ENCODE measurements around the gene FAM131B.
A peak's percentile ranks its signal among the peaks of the same experiment; 100 is the strongest.

FAM131B gene

DNA sequence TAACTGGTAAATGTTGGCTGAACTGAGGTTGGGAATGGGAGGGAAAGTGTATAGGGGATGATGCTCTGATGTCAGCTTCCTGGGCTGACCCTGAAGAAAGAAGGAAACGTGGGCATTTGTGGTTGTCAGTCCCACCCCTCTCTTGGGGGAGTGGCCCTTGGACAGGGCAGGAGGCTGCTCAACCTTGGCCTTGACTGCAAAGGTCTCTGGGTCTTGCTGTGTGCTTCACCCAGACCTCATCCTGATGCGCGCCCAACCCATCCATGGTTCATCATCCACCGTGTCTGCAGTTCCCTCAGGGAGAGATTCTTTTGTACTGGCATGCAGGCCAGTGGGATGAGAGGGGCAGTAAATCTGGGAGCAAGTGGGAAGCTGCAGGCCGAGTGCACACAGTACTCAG is 13.9 kb upstream of the FAM131B start:
- ATAC-seq (ENCODE audit: low read depth): no peak
- TF ChIP-seq, protein P1, sequence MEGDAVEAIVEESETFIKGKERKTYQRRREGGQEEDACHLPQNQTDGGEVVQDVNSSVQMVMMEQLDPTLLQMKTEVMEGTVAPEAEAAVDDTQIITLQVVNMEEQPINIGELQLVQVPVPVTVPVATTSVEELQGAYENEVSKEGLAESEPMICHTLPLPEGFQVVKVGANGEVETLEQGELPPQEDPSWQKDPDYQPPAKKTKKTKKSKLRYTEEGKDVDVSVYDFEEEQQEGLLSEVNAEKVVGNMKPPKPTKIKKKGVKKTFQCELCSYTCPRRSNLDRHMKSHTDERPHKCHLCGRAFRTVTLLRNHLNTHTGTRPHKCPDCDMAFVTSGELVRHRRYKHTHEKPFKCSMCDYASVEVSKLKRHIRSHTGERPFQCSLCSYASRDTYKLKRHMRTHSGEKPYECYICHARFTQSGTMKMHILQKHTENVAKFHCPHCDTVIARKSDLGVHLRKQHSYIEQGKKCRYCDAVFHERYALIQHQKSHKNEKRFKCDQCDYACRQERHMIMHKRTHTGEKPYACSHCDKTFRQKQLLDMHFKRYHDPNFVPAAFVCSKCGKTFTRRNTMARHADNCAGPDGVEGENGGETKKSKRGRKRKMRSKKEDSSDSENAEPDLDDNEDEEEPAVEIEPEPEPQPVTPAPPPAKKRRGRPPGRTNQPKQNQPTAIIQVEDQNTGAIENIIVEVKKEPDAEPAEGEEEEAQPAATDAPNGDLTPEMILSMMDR (IDR thresholded peaks at IDR 0.05; ENCODE audit: poor library complexity, severe bottlenecking): no peak
- H3K36me3 ChIP-seq (ENCODE audit: low read depth): no peaks in the 10 kb centered on the region
- H3K27me3 ChIP-seq (ENCODE audit: insufficient read depth, poor library complexity, severe bottlenecking): no peaks in the 10 kb centered on the region
- no peak for DNase-seq (ENCODE audit: low spot score)
- no peaks in the 10 kb centered on the region for H3K9me3 ChIP-seq (ENCODE audit: severe bottlenecking)
- H3K4me3 ChIP-seq (ENCODE audit: severe bottlenecking): no peak overlapping the region
- H3K4me1 ChIP-seq (ENCODE audit: insufficient read depth, poor library complexity, severe bottlenecking): peaks cover 29% of the 10 kb centered on the region
- H3K27ac ChIP-seq (ENCODE audit: poor library complexity, severe bottlenecking): no peak overlapping the region

DNA sequence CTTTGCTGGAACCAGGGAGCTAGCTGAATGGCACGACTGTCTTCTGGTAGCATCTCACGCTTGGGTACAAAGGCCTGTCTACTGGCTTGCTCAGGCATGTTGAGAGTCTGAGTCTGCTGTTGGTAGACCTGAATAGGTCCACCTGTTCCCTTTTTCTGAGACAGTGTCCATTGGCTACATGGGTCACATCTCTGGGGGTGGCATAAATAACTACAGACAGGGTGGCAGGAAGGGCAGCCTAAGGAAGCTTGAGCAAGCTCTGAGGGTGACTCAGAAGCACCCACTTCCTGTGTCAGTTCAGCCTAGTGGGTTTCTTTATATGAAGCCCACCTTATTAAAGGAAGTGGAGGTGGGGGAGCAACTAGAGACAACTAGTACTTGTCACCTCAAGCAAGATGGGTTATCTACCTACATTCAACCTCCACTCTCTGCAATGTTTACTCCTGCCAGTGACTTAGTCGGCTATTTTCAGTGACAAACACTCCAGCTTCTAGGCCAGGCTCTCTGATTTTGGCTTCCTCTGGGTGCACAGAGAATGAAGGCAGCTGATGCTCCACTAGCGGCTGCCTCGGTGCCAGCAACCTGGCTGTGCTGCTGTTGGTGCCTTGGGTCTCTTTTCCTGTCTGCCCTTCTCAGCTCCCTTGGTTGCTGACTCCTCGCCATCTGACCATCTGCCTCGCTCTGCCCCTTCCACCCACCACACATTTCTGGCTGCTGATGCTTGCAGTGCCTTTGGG is 13.0 kb upstream of the FAM131B start:
- TF ChIP-seq, protein P1 (IDR thresholded peaks at IDR 0.05; ENCODE audit: poor library complexity, severe bottlenecking): no peak
- ATAC-seq (ENCODE audit: low read depth) (0 out of 3 replicates have a peak, but pooled peaks have one; percentile 9), DNase-seq (ENCODE audit: low spot score) (no peak)
- H3K27ac ChIP-seq (ENCODE audit: poor library complexity, severe bottlenecking): peak overlapping the region; percentile 26
- no peak overlapping the region for H3K4me3 ChIP-seq (ENCODE audit: severe bottlenecking)
- H3K36me3 ChIP-seq (ENCODE audit: low read depth): no peaks in the 10 kb centered on the region
- peaks cover 29% of the 10 kb centered on the region for H3K4me1 ChIP-seq (ENCODE audit: insufficient read depth, poor library complexity, severe bottlenecking)
- no peaks in the 10 kb centered on the region for H3K9me3 ChIP-seq (ENCODE audit: severe bottlenecking)
- no peaks in the 10 kb centered on the region for H3K27me3 ChIP-seq (ENCODE audit: insufficient read depth, poor library complexity, severe bottlenecking)

- Histone ChIP-seq H3K27me3 (ENCODE audit: insufficient read depth, poor library complexity, severe bottlenecking) (no peaks in the 10 kb centered on the region), H3K27ac (ENCODE audit: poor library complexity, severe bottlenecking) (no peak overlapping the region), H3K4me3 (ENCODE audit: severe bottlenecking) (no peak overlapping the region), H3K36me3 (ENCODE audit: low read depth) (no peaks in the 10 kb centered on the region), H3K9me3 (ENCODE audit: severe bottlenecking) (no peaks in the 10 kb centered on the region), H3K4me1 (ENCODE audit: insufficient read depth, poor library complexity, severe bottlenecking) (peaks cover 27% of the 10 kb centered on the region)
- DNase-seq (ENCODE audit: low spot score) (no peak), ATAC-seq (ENCODE audit: low read depth) (no peak)
- TF ChIP-seq, protein P1 (IDR thresholded peaks at IDR 0.05; ENCODE audit: poor library complexity, severe bottlenecking): no peak
Measured at GRCh38 chr7:143374561-143374960, 12.0 kb upstream of the FAM131B start.

DNA sequence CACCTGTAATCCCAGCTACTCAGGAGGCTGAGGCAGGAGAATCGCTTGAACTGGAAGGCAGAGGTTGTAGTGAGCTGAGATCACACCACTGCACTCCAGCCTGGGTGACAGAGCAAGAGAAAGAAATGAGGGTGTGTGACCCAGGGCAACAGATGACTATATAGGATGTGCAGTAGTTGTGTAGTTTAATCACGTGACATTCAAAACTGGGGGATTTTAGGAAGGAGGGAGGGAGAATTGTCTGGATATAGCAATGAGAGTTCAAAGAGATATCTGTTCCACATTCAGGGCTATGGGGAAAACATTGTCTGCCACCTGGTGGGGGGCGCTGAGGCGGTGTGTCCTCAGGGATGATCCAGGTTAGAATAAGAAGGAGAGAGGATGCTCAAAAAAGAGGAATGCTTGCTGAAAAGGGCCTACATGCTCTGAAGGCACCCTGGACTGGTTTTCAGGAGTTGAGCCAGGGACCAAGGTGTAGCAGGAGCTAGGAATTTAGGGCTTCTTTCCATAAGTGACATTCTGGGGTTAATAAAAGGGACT is 10.8 kb upstream of the FAM131B start:
- TF ChIP-seq, protein P1 (IDR thresholded peaks at IDR 0.05; ENCODE audit: poor library complexity, severe bottlenecking): peak; percentile 17
- H3K4me1 ChIP-seq (ENCODE audit: insufficient read depth, poor library complexity, severe bottlenecking): peaks cover 21% of the 10 kb centered on the region
- no peaks in the 10 kb centered on the region for H3K9me3 ChIP-seq (ENCODE audit: severe bottlenecking)
- H3K27ac ChIP-seq (ENCODE audit: poor library complexity, severe bottlenecking): no peak overlapping the region
- H3K4me3 ChIP-seq (ENCODE audit: severe bottlenecking): no peak overlapping the region
- H3K27me3 ChIP-seq (ENCODE audit: insufficient read depth, poor library complexity, severe bottlenecking): no peaks in the 10 kb centered on the region
- DNase-seq (ENCODE audit: low spot score) (no peak), ATAC-seq (ENCODE audit: low read depth) (no peak)
- no peaks in the 10 kb centered on the region for H3K36me3 ChIP-seq (ENCODE audit: low read depth)

GRCh38 chr7:143372070-143372469 is 9.6 kb upstream of the FAM131B start:
- no peaks in the 10 kb centered on the region for H3K9me3 ChIP-seq (ENCODE audit: severe bottlenecking)
- DNase-seq (ENCODE audit: low spot score) (no peak), ATAC-seq (ENCODE audit: low read depth) (peak; percentile 68)
- H3K4me3 ChIP-seq (ENCODE audit: severe bottlenecking): no peak overlapping the region
- TF ChIP-seq, protein P1 (IDR thresholded peaks at IDR 0.05; ENCODE audit: poor library complexity, severe bottlenecking): no peak
- H3K27me3 ChIP-seq (ENCODE audit: insufficient read depth, poor library complexity, severe bottlenecking): no peaks in the 10 kb centered on the region
- no peak overlapping the region for H3K27ac ChIP-seq (ENCODE audit: poor library complexity, severe bottlenecking)
- H3K4me1 ChIP-seq (ENCODE audit: insufficient read depth, poor library complexity, severe bottlenecking): peaks cover 26% of the 10 kb centered on the region
- no peaks in the 10 kb centered on the region for H3K36me3 ChIP-seq (ENCODE audit: low read depth)
